Measurements from ENCODE around the gene SULT1A1.
A peak's percentile ranks its signal among the peaks of the same experiment; 100 is the strongest.
"Not testable (repeated sequence)": the region's sequence is repeated elsewhere in the genome, so short reads cannot be mapped to it uniquely, and the experiment has no call there.

Gene SULT1A1

DNA sequence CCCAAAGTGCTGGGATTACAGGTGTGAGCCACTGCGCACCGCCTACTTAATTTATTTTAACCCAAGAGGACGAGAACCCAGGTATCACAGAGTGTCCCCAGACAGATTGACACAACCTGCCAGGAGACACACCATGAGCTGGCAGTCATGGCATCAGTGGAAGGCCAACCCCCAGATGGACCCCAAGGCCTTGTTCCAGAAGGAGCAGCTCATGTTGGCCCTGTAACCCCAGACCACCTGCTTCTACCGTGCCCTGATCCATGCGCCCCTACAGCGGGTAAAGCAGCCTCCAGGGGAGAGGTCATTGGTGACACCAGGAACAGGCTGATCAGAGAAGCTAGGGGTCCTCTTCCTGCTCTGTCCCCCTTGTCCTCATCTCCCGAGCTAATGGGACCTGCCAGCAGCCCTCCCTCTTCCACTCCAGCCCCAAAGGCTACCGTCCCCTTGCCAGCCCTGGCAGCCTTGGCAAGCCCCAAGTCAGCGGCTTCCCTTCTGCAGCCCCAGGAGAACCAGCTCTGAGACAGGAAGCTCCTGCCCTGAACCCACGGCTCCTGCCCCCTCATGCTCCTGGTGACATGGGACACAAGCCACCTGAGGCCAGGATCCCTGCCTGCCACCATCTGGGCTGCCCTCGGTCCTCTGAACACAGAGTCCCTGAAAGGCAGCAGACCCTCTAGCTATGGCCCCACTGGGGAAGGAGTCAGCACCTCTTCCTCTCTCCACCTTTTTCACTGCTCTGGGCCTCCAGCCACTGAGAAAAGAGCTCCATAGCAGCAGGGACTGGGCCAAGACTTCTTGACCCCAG is 6.3 kb downstream of the SULT1A1 start:
- Mint-ChIP-seq H3K9me3 (no peaks in the 10 kb centered on the region), H3K4me1 (ENCODE audit: low read depth in 2 of 2) (peaks cover 0 to 3% of the 10 kb centered on the region in 2 donors), H3K36me3 (ENCODE audit: insufficient read depth) (peaks cover 5% of the 10 kb centered on the region), H3K27ac (no peak overlapping the region), H3K4me3 (no peak overlapping the region), H3K27me3 (no peaks in the 10 kb centered on the region)
- ATAC-seq (replicated peaks) (no peak), DNase-seq (no peak)

DNA sequence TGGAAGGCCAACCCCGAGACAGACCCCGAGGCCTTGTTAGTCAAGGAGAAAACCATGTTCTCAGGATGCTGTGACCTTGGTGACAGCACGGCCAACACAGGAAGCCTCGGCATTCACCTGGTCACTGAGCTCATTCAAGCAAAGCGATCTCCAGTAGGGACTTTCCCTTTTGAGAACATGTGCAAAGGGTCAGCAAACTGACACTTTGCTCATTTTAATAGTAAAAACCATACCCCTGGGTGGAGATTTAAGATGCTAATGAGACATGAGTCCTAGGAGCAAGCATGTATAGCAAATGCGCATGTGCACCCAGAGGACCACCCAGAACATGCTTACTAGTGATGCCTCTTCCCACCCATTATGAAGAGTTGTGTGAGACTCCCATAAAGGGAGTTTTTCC is 7.3 kb downstream of the SULT1A1 start:
- H3K36me3 Mint-ChIP-seq (ENCODE audit: insufficient read depth): peaks cover 5% of the 10 kb centered on the region
- H3K9me3 Mint-ChIP-seq: no peaks in the 10 kb centered on the region
- peaks cover 0 to 3% of the 10 kb centered on the region in 2 donors for H3K4me1 Mint-ChIP-seq (ENCODE audit: low read depth in 2 of 2)
- H3K4me3 Mint-ChIP-seq: no peak overlapping the region
- ATAC-seq (replicated peaks) (no peak), DNase-seq (no peak)
- no peak overlapping the region for H3K27ac Mint-ChIP-seq
- H3K27me3 Mint-ChIP-seq: no peaks in the 10 kb centered on the region

DNA sequence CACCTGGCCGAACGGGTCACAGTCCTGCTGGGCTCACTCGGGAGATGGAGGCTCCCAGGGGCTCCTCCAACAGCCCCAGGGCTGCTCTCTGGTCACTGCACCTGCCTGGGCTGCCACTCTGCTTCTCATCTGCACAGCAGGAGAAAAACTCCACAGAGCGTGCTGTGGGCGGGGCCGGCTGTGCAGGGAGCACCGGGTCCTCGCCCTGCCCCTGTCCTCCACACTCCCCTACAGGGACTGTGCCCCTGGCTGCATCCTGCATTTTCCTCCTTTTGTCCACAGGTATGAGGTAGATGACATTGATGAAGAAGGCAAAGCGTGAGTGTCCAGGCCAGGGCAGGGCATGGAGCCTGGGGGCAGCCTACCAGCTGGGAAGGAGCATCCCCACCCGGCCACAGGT is 7.8 kb downstream of the SULT1A1 start:
- not testable (repeated sequence) for H3K36me3 Mint-ChIP-seq (ENCODE audit: insufficient read depth); ATAC-seq (replicated peaks); DNase-seq; H3K27ac Mint-ChIP-seq; H3K4me1 Mint-ChIP-seq (ENCODE audit: low read depth in 2 of 2); H3K4me3 Mint-ChIP-seq; H3K9me3 Mint-ChIP-seq; H3K27me3 Mint-ChIP-seq

DNA sequence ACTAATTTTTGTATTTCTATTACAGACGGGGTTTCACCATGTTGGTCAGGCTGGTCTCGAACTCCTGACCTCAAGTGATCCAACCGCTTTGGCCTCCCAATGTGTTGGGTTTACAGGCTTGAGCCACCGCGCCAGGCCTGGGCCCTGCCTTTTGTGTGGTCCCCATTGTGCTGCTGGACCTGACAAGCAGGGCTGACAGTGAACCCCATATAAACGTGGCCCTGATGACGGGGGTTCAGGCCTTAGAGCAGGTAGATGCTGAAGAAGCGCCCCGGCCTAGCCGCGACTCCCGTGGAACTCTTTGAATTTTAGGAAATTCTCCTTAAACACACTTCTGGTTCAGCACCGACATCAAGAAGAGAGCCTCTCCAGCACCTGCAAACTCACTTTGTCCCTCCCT is 8.3 kb downstream of the SULT1A1 start:
- ATAC-seq (replicated peaks); DNase-seq; H3K9me3 Mint-ChIP-seq; H3K4me3 Mint-ChIP-seq; H3K27ac Mint-ChIP-seq; H3K36me3 Mint-ChIP-seq (ENCODE audit: insufficient read depth); H3K27me3 Mint-ChIP-seq; H3K4me1 Mint-ChIP-seq (ENCODE audit: low read depth in 2 of 2): not testable (repeated sequence)

DNA sequence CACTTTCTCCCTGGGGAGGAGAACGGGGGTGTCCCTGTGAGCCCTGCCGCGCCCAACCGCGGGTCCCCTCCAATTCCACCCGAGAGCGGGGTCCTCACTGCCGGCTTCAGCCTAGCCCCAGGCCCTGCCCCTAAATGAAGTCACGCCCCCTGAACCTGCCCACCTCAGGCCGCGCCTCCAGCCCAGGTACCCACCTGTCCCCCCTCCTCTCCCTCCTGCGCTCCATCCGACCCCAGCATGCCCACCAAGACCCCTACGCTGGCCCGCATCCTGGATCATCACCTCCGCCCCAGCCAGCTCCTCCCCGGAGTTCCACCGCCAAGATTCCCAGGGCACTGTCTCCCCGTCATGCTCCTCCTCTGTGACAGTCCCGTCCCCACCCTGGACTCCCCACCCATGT is 8.9 kb downstream of the SULT1A1 start:
- DNase-seq; H3K27me3 Mint-ChIP-seq; H3K9me3 Mint-ChIP-seq; H3K4me3 Mint-ChIP-seq; H3K27ac Mint-ChIP-seq; H3K4me1 Mint-ChIP-seq (ENCODE audit: low read depth in 2 of 2); ATAC-seq (replicated peaks); H3K36me3 Mint-ChIP-seq (ENCODE audit: insufficient read depth): not testable (repeated sequence)

DNA sequence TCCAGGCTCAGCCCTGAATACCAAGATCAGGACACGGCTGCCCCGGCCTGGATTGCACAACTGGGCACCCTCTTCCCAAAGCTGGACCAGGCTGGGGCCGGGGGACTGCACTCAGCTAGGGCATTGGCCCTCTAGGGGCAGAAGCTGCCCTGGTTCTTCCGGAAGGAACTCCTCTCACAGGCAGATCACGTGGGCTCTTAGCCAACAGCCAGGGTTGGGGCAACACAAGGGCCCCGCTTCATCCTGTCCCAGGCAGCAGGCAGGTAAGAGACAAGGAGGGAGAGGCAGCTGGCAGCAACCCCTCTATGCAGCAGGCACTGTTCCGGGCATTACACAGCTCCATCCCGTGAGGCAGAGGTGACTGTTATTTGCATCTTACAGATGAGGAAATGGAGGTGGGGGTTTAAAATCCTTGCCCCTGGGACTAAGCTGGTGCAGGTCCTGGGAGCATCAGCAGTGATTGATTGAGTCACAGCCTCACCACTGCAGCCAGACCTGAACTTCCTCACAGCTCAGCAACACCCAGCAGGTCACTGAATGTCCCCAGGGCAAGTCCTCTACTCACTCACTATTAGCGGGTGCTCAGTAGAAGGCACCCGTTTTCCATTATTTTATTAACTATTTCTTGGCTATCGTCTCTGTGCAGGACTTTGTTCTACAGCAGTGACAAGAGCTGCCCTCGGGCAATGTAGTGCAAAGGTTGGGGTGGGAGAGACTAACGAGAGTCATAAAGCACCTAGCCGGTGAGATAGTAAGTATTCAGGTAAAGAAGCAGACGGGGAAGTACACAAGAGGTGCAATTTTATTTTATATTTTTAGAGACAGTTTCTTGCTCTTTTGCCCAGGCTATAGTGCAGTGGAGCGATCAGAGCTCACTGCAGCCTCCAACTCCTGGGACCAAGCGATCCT is 10.2 kb downstream of the SULT1A1 start:
- not testable (repeated sequence) for H3K36me3 Mint-ChIP-seq (ENCODE audit: insufficient read depth); H3K27me3 Mint-ChIP-seq; H3K4me3 Mint-ChIP-seq; H3K4me1 Mint-ChIP-seq (ENCODE audit: low read depth in 2 of 2); H3K27ac Mint-ChIP-seq; H3K9me3 Mint-ChIP-seq; DNase-seq
- peak; percentile 99 for ATAC-seq (replicated peaks)

DNA sequence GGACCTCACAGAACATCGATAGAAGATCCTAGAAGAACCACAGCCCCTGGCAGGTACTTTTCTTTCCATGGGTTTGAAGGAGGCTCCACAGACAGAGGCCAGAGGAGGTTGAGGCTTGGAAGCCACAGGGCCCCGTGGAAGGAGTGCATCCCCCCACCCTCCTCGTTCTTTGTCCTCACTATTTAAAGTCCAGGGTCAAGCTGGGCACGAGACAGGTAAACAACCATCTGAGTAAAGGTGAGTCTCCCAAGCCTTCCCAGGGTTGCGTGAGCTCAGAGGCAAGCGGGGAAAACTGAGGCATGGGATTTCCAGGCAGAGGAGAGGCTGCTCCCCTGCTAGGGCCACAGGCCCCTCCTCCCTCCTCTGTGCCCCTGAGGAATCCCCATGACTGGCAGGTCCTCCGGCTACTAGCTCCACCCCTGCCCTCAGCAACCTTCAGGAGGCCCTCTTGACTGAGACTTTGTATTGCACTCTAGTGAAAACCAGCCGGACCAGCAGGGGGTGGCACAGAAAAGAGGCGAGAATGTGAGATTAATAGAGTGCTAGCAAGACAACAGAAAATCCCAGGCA is 12.1 kb downstream of the SULT1A1 start:
- H3K36me3 Mint-ChIP-seq (ENCODE audit: insufficient read depth): peaks cover 7% of the 10 kb centered on the region
- no peak overlapping the region for H3K4me3 Mint-ChIP-seq
- DNase-seq (no peak), ATAC-seq (replicated peaks) (no peak)
- H3K27me3 Mint-ChIP-seq: no peaks in the 10 kb centered on the region
- H3K9me3 Mint-ChIP-seq: no peaks in the 10 kb centered on the region
- peaks cover 0 to 5% of the 10 kb centered on the region in 2 donors for H3K4me1 Mint-ChIP-seq (ENCODE audit: low read depth in 2 of 2)
- H3K27ac Mint-ChIP-seq: no peak overlapping the region

DNA sequence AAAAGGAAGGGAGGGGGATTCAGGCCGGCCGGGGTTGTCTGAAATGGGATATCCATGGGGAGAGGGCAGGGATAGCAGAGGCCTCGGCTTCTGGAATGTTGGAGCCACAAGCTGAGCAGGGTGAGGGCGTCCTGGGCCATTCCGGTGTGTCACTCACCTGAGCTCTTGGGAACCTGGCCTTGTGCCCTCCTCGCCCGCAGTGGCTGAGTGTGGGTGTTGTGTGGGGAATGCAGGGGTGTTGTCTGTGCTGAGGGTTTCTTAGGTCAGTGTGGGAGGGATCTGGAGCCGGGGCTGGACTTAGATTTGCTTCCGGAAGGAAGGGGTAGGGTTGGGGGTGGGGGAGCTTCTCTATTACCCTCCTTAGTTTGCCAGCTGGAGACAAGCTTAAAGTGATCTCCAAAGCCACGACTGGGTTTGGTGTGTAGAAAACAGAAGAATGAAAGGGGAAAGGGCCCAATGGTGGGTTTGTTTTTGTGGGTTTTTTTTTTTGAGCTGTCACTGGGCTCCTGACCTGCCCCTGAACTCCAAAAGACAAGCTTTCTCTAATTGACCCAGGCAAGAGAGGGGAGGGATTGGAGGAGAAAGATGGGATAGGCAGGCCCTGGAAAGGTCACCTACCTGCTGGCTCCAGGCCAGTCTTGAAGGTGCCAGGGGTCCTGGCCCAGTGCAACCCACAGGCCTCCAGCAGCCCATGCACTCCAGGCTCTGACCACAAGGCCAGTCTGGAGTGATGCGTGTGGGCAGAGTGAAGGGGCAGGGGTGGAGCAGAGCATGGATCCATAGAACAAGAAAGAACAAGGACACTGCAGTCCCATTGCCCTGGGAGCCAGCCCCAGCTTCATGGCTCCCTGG is 12.8 kb downstream of the SULT1A1 start, which contains the start of gene SULT1A2:
Gene SULT1A2, minus strand, starts transcription at position 211 of the 852 bp plus-strand sequence. CDS start 1,120 bp downstream, outside the sequence.
- Mint-ChIP-seq H3K27me3 (no peaks in the 10 kb centered on the region), H3K4me3 (no peak within 1 kb of the TSS), H3K4me1 (ENCODE audit: low read depth in 2 of 2) (peaks cover 0 to 5% of the 10 kb centered on the region in 2 donors), H3K27ac (peak within 1 kb of the TSS in 1 of 2 donors; percentile 29), H3K9me3 (no peaks in the 10 kb centered on the region), H3K36me3 (ENCODE audit: insufficient read depth) (peaks cover 7% of the 10 kb centered on the region)
- DNase-seq (no peak), ATAC-seq (replicated peaks) (no peak)

DNA sequence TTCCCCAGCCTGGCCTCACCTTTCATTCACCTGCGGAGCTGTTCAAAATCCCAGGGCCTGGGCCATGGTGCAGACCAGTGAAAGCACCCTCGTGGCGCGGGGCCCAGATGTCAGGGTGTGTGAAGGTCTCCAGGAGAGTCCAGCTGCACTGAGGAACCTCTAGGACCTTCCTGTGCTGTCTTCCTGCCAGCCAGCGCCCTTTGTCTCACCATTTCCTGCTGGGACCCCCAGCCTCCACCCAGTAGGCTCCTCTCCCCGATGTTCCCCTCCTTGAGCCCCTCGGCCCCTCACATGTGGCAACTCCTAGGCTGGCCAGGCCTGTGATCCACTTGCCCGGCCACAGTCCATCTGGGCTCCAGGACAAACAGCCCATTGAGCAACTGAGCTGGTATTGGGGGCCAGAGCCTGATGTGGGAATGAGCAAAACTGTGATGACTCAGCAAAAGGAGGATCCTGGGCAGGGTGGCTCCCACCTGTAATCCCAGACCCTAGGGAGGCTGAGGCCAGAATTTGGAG is 13.7 kb downstream of the SULT1A1 start:
- H3K4me3 Mint-ChIP-seq: no peak overlapping the region
- no peak for ATAC-seq (replicated peaks)
- H3K27ac Mint-ChIP-seq: peak overlapping the region in 1 of 2 donors; percentile 29
- H3K36me3 Mint-ChIP-seq (ENCODE audit: insufficient read depth): peaks cover 12% of the 10 kb centered on the region
- peaks cover 0 to 3% of the 10 kb centered on the region in 2 donors for H3K4me1 Mint-ChIP-seq (ENCODE audit: low read depth in 2 of 2)
- H3K9me3 Mint-ChIP-seq: no peaks in the 10 kb centered on the region
- no peak for DNase-seq
- H3K27me3 Mint-ChIP-seq: no peaks in the 10 kb centered on the region

DNA sequence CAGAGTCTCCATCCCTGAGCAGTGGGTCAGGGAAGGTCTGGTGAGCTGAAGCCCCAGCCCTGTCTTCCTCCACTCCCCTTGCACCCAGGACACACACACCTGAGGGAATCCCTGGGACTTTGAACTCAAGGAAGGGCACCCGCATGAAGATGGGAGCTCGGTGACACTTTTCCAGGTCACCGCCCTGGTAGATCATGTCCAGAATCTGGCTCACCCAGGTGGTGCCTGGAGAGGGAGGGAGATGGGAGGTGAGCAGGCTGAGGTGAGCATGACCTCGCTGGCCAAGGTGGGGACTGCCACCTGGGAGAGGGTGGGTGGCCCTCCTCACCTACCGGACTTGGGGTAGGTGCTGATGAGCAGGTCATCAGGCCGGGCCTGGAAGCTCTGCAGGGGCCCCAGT is 14.4 kb downstream of the SULT1A1 start:
- H3K4me3 Mint-ChIP-seq; H3K27me3 Mint-ChIP-seq; DNase-seq; ATAC-seq (replicated peaks); H3K27ac Mint-ChIP-seq; H3K4me1 Mint-ChIP-seq (ENCODE audit: low read depth in 2 of 2); H3K9me3 Mint-ChIP-seq: not testable (repeated sequence)
- H3K36me3 Mint-ChIP-seq (ENCODE audit: insufficient read depth): peaks cover 12% of the 10 kb centered on the region

DNA sequence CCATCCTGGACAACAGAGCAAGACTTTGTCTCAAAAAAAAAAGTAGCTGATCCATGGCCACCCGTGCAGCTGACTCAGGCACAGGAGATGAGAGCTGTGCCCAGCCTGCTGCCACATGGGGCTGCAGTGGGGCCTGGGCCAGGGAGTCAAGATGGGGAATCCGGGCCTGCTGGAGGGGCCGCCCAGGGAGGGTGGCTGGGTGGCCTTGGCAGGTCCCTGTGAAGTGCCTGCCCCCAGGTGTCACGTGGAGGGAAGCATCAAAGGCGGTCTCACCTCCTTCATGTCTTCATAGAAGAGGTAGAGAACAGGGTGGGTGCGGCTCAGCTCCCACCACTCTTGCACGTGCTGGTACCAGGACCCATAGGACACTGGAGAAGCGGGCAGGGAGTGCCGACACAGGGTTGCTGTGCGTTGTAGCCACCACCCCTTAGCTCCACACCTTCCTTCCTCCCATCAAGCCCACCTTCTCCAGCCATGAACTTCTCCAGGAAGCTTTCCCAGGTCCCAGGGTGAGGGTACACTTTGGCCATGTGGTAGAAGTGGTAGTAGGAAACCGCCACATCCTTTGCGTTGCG is 16.8 kb downstream of the SULT1A1 start:
- Mint-ChIP-seq H3K27ac (peak overlapping the region; percentile 77 to 88), H3K9me3 (no peaks in the 10 kb centered on the region), H3K4me3 (no peak overlapping the region), H3K4me1 (ENCODE audit: low read depth in 2 of 2) (peaks cover 0 to 3% of the 10 kb centered on the region in 2 donors), H3K36me3 (ENCODE audit: insufficient read depth) (peaks cover 31% of the 10 kb centered on the region), H3K27me3 (no peaks in the 10 kb centered on the region)
- DNase-seq (no peak), ATAC-seq (replicated peaks) (no peak)

DNA sequence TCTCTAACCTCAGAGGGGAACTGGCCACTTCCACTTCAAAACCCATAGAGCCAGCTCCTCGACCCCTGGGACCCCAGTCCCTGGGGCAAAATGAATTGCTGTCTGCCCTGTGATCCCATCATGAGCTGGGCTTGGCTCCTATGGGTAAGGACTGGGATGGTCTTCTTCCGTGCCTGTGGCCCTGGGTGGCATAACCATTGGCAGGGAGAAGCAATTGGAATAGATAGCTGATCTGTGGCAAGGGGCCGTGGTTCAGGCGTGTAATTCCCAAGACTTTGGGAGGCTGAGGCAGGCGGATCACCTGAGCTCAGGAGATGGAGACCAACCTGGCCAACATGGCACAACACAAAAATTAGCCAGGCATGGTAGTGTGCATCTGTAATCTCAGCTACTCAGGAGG is 17.3 kb downstream of the SULT1A1 start:
- H3K9me3 Mint-ChIP-seq: no peaks in the 10 kb centered on the region
- H3K27ac Mint-ChIP-seq: peak overlapping the region in 1 of 2 donors; percentile 88
- no peak for DNase-seq
- H3K36me3 Mint-ChIP-seq (ENCODE audit: insufficient read depth): peaks cover 35% of the 10 kb centered on the region
- ATAC-seq (replicated peaks): no peak
- H3K4me1 Mint-ChIP-seq (ENCODE audit: low read depth in 2 of 2): peaks cover 0 to 3% of the 10 kb centered on the region in 2 donors
- H3K4me3 Mint-ChIP-seq: no peak overlapping the region
- no peaks in the 10 kb centered on the region for H3K27me3 Mint-ChIP-seq
